Right lobe of liver (tissue), 4 donors: ENCODE results near the gene PIGBOS1.
"Not testable (repeated sequence)": the region's sequence is repeated elsewhere in the genome, so short reads cannot be mapped to it uniquely, and the experiment has no call there.

ENCODE experiments used
- POLR2A ChIP-seq: fragments of 450-650 bp; IDR thresholded peaks from one replicate; pipeline ENCODE4 v1.6.1; 2017; ENCODE audit warnings: antibody characterized with exemption, mild to moderate bottlenecking
- TF ChIP-seq, protein P1 (sequence below), 4 donors: fragments of 200-600 bp in 3 of 4; fragments of 450-650 bp in 1 of 4; IDR thresholded peaks; one replicate each; pipeline versions ENCODE4 v1.5.1 to v1.8.0; 2016 to 2022; ENCODE audit warnings: antibody characterized with exemption in 4 of 4, mild to moderate bottlenecking in 2 of 4
- donor health status: DM: no; HTN: no; CAD: no.
- donor health status: DM: no; HTN: no; CAD: no.
- donor health status: DM: no; HTN: yes; CAD: no.

DNA sequence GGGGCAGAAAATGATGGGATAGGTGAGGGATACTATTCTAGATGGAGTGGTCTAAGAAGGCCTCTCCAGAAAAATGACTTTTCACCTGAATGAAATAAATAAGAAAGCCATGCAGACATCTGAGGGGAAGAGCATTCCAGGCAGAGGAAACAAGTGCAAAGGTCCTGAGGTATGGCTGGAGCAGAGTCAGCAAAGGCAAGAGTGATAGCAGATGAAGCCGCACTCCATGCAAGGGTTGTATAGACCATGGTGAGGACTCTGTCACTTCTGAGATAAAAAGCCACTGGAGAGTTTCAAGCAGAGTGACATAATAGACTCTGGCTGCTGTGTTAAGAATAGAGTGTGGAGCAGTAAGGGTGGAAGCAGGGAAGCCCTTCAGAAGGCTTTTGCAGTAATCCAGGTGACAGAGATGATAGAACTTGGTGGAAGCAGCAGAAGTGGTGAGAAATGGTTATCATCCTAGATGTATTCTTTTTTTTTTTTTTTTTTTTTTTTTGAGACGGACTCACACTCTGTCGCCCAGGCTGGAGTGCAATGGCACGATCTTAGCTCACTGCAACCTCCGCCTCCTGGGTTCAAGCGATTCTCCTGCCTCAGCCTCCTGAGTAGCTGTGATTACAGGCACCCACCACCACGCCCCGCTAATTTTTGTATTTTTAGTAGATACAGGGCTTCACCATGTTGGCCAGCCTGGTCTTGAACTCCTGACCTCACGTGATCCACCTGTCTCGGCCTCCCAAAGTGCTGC lies 32.3 kb downstream of the PIGBOS1 start:
- TF ChIP-seq, protein P1, sequence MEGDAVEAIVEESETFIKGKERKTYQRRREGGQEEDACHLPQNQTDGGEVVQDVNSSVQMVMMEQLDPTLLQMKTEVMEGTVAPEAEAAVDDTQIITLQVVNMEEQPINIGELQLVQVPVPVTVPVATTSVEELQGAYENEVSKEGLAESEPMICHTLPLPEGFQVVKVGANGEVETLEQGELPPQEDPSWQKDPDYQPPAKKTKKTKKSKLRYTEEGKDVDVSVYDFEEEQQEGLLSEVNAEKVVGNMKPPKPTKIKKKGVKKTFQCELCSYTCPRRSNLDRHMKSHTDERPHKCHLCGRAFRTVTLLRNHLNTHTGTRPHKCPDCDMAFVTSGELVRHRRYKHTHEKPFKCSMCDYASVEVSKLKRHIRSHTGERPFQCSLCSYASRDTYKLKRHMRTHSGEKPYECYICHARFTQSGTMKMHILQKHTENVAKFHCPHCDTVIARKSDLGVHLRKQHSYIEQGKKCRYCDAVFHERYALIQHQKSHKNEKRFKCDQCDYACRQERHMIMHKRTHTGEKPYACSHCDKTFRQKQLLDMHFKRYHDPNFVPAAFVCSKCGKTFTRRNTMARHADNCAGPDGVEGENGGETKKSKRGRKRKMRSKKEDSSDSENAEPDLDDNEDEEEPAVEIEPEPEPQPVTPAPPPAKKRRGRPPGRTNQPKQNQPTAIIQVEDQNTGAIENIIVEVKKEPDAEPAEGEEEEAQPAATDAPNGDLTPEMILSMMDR (IDR thresholded peaks at IDR 0.05): not testable (repeated sequence)
- TF ChIP-seq POLR2A: not testable (repeated sequence)
